LNCaP clone FGC (cell line): ENCODE results near the gene NSG1.

Experiments used
- DNase-seq: peaks from one replicate; pipeline ENCODE4 v3.0.0-alpha.2; 2011; ENCODE audit warnings: low read depth
- H3K4me3 ChIP-seq: 2 replicates; pipeline ENCODE4 v1.5.1; 2011; ENCODE audit warnings: mild to moderate bottlenecking, low read depth, low read length, control low read depth
- CTCF ChIP-seq: IDR thresholded peaks from 2 replicates; pipeline ENCODE4 v1.5.1; 2012; ENCODE audit warnings: mild to moderate bottlenecking; ENCODE audit not compliant: control insufficient read depth, insufficient read depth; ENCODE audit errors: extremely low read depth

NSG1 gene

GRCh38 chr4:4385729-4386295 is 1.1 kb upstream of the NSG1 start:
- no peak for TF ChIP-seq CTCF
- no peak overlapping the region; the same call in 1 of the 2 replicates for H3K4me3 ChIP-seq

GRCh38 chr4:4386296-4386735 is 586 bp upstream of the NSG1 start:
- DNase-seq: no peak
- peak overlapping the region; percentile 36 for H3K4me3 ChIP-seq

More at GRCh38 chr4:4385729-4386295, 1.1 kb upstream of the NSG1 start:
- no peak for DNase-seq

DNA sequence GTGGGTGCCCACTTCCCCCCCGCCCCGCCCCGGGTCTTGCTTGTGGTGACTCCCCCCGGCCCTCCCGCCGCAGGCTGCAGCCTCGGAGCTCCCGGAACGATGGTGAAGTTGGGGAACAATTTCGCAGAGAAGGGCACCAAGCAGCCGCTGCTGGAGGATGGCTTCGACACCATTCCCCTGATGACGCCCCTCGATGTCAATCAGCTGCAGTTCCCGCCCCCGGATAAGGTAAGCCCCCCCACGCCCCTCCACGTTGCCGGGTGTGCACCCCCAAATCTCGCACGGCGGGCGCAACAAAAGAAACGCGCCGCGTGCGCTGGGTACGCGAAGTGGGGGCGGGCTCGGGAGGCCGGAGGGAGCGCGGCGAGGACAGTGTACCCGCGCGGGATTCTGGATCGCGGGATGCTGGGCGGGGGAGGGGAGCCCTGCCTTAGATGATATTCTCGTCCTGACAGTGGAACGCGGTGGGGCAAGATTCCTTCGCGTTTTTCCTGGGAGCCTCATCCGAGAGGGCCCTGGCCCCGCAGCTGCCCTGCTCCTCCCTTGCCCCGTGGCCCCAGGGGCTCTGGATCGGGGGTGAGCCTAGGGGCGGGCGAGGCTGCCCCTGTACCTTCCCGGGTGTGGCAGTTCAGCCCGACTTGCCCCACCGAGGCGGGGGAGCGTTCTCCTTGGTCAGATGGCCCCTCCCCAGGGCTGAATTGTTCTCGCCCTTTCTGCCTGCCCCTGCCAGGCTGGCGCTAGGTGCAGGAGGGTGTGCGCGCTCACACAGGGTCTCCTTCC is 819 bp downstream of the NSG1 start:
- TF ChIP-seq CTCF: no peak
- H3K4me3 ChIP-seq: no peak overlapping the region; the same call in 1 of the 2 replicates
- no peak for DNase-seq

More at GRCh38 chr4:4386296-4386735, 586 bp upstream of the NSG1 start:
- no peak for TF ChIP-seq CTCF

DNA sequence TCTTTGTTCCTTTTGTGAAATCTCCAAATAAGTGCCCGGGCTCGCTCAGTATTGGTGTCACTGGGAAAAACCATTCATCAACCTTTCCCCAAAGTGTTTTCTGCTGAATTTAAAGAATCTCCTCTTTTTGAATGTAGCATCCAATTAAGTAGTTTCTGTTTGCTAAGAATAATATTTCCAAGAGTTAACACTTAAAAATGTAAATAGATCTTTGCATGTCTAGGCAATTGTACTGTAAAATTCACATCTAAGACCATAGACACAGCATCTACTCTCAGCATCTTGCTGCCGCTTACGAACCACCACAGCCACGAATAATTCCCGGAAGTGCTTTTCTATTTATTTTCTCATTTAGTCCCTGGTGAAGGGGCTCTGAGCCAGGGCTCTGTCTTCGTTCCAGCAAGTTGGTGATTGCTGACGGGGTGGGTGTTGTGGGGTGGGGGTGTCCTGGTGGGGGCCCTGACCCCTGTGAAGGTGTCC is 1.4 kb downstream of the NSG1 start:
- H3K4me3 ChIP-seq: no peak overlapping the region
- no peak for DNase-seq
- TF ChIP-seq CTCF: no peak

DNA sequence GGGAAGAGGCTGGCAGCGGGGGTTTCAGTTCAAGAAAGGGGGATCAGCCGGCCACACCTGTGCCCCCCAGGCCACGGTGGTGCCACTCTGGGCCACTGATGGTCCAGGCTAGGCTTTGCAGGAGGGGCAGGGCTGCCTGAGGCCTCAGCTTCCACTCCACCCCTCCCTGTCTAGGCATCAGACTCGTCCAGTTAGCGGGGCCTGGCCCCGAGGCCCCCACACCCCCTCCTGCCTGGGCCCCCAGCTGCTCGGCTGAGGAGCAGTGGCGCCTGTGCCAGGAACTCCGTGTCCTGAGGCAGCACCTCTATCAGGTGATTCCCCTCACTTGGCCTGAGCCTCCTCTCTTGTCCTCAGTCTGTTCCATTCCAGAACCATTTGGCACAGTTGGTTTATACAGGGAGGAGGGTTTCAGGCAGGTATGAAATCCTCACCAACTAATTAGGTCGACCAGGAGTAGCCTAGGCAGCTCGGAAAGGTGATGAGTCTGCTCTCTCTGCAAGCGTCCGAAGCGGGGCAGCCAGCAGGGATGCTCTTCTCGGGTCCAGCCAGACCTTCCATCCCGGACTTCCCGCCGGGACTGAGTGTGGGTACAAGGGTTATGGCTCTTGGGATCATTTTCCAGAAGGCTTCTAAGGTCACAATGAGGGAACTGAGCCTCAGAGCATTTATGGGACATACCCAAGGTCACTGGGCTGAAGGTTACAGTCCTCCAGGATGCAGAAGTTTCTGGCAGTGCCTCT is 2.1 kb downstream of the NSG1 start:
- no peak for TF ChIP-seq CTCF
- no peak overlapping the region for H3K4me3 ChIP-seq
- DNase-seq: no peak

- DNase-seq: no peak
- H3K4me3 ChIP-seq: no peak overlapping the region
- TF ChIP-seq CTCF: no peak
Observed at GRCh38 chr4:4390046-4390445, 3.1 kb downstream of the NSG1 start.
